ENCODE measurements around the gene NTM. TPM values are rescaled to one million over a fixed set of nuclear protein-coding genes. Genes with fewer than 3 reads are reported as not detected.

The NTM gene
- total and polyA plus RNA-seq, 2 donors (not counting 3 experiments of a cell fraction or from before 2014, with no cell fraction given): 1.00 to 1.1 TPM

GRCh38 chr11:132043714-132044113, 673.3 kb downstream of the NTM start:
- POLR2A ChIA-PET: no interaction called here

More at GRCh38 chr11:132043714-132044113, 673.3 kb downstream of the NTM start:
- no peak overlapping the region for H3K4me3 ChIP-seq (replicated peaks in 1 of 3; ENCODE audit: insufficient read depth in 1 of 3, low read depth in 1 of 3, low read length in 3 of 3)
- dilution Hi-C loops (cut with MboI; ENCODE audit: extremely low pct_ligation_motif_present, low sequenced_read_pairs) (no loop called here), intact Hi-C loops (cut with micrococcal nuclease) (no loop called here)
- no peak for FAIRE-seq
- no peak for TF ChIP-seq JUN (IDR thresholded peaks at IDR 0.05; ENCODE audit: borderline replicate concordance, insufficient read depth, insufficient read length, low read depth)
- TF ChIP-seq POLR2A (IDR thresholded peaks at IDR 0.05; ENCODE audit: low read depth, low read length): no peak
- no peak for TF ChIP-seq CTCF (IDR thresholded peaks at IDR 0.05; ENCODE audit: extremely low read depth in 1 of 2, insufficient read depth in 1 of 2, low read depth in 1 of 2, low read length in 2 of 2)
- no peak for TF ChIP-seq GATA2 (IDR thresholded peaks at IDR 0.05; ENCODE audit: insufficient read depth, insufficient read length, low read depth, low read length)
- TF ChIP-seq EZH2 (IDR thresholded peaks at IDR 0.05; ENCODE audit: borderline replicate concordance, low read depth, low read length, severe bottlenecking): no peak
- no peak for TF ChIP-seq POLR2AphosphoS5 (IDR thresholded peaks at IDR 0.05; ENCODE audit: insufficient read depth, low read depth, low read length)
- TF ChIP-seq MAX (IDR thresholded peaks at IDR 0.05; ENCODE audit: insufficient read depth, insufficient read length): no peak
- no peak for TF ChIP-seq MYC (IDR thresholded peaks at IDR 0.05; ENCODE audit: low read depth, low read length)
- no peak for TF ChIP-seq FOS (IDR thresholded peaks at IDR 0.05; ENCODE audit: borderline replicate concordance, insufficient read depth, low read length)
- no peak overlapping the region for H3K27ac ChIP-seq (ENCODE audit: insufficient read depth, low read depth, low read length)
- no peaks in the 10 kb centered on the region for H3K4me1 ChIP-seq (ENCODE audit: control insufficient read depth, extremely low read depth, insufficient read depth, low read length)
- CTCF ChIA-PET: interaction anchor here (2.2 kb wide), 1 partner anchor 83 kb away, joined by 7 read pairs; no protein-coding TSS in a partner anchor
- H3K9me1 ChIP-seq (replicated peaks; ENCODE audit: control insufficient read depth, extremely low read depth, insufficient read depth, low read length): no peaks in the 10 kb centered on the region
- H3K27me3 ChIP-seq (ENCODE audit: control insufficient read depth in 2 of 2, insufficient read depth in 2 of 2, low read length in 2 of 2): no peaks in the 10 kb centered on the region
- no peak overlapping the region for H3K9ac ChIP-seq (replicated peaks; ENCODE audit: extremely low read depth, insufficient read depth, low read length)
- BruUV-seq (replicated peaks): no TSS peak
- DNase-seq (ENCODE audit: low read depth, low spot score): no peak
- H3K9me3 ChIP-seq (replicated peaks; ENCODE audit: control insufficient read depth, insufficient read depth, low read length): no peaks in the 10 kb centered on the region
- H4K20me1 ChIP-seq (replicated peaks; ENCODE audit: control insufficient read depth, extremely low read depth, insufficient read depth, low read length): no peaks in the 10 kb centered on the region
- no peak overlapping the region for H3K4me2 ChIP-seq (ENCODE audit: insufficient read depth, low read length)
- H3K79me2 ChIP-seq (ENCODE audit: control insufficient read depth, insufficient read depth, low read length): no peaks in the 10 kb centered on the region
- H2AFZ ChIP-seq (ENCODE audit: low read depth, low read length): no peak overlapping the region
- no peaks in the 10 kb centered on the region for H3K36me3 ChIP-seq (ENCODE audit: control insufficient read depth in 2 of 2, extremely low read depth in 1 of 2, insufficient read depth in 2 of 2, low read length in 2 of 2)

Data from endothelial cell of umbilical vein (primary cell).